Measurements from ENCODE around the gene ZDHHC9.

GRCh38 chrX:129785160-129785947 is 58.3 kb downstream of the ZDHHC9 start:
- TF ChIP-seq CTCF (IDR thresholded peaks at IDR 0.05) (no peak), POLR2A (IDR thresholded peaks at IDR 0.05) (no peak)
